Natural killer cell (primary cell): Measurements from ENCODE around the gene COX7A1. TPM values are rescaled to one million over a fixed set of nuclear protein-coding genes. Genes with fewer than 3 reads are reported as not detected.

Experiments used
- ATAC-seq, 3 donors: fragments of 150-1000 bp in 2 of 3; fragments of 200-7000 bp in 1 of 3; cut with Tn5 transposase; 1 replicate in 1 of 3; 2 replicates in 2 of 3; pipeline ENCODE4 v1.10.0; 2021; ENCODE audit warnings: mild to moderate bottlenecking in 2 of 3, moderate library complexity in 2 of 3
- DNase-seq, 2 donors: peaks; one replicate each; pipeline versions ENCODE4 v3.0.0 to v3.0.0-alpha.2; 2013 to 2021; ENCODE audit warnings: mixed read lengths in 1 of 2
- H3K27ac ChIP-seq: one replicate; pipeline ENCODE4 v1.5.1; 2013; ENCODE audit warnings: mild to moderate bottlenecking, low read length
- H3K27me3 ChIP-seq: one replicate; pipeline ENCODE4 v1.6.1; 2013; ENCODE audit warnings: low read length; ENCODE audit not compliant: control insufficient read depth, insufficient read depth
- H3K36me3 ChIP-seq: one replicate; pipeline ENCODE4 v1.6.1; 2013; ENCODE audit warnings: low read length; ENCODE audit not compliant: control insufficient read depth, insufficient read depth
- H3K4me1 ChIP-seq: one replicate; pipeline ENCODE4 v1.6.1; 2013; ENCODE audit warnings: low read length; ENCODE audit not compliant: control insufficient read depth, insufficient read depth
- H3K4me3 ChIP-seq: one replicate; pipeline ENCODE4 v1.5.1; 2013; ENCODE audit warnings: low read length
- H3K9me3 ChIP-seq: one replicate; pipeline ENCODE4 v1.6.1; 2013; ENCODE audit warnings: low read length; ENCODE audit not compliant: control insufficient read depth, insufficient read depth
- H3K27ac Mint-ChIP-seq, 2 donors: one replicate each; pipeline ENCODE4 v1.8.0; 2022; ENCODE audit warnings: mild to moderate bottlenecking in 2 of 2, mixed read lengths in 2 of 2, moderate library complexity in 1 of 2
- H3K27me3 Mint-ChIP-seq, 2 donors: one replicate each; pipeline ENCODE4 v1.8.0; 2022; ENCODE audit warnings: low read depth in 2 of 2, mixed read lengths in 2 of 2
- H3K36me3 Mint-ChIP-seq: one replicate; pipeline ENCODE4 v1.8.0; 2022; ENCODE audit warnings: mixed read lengths
- H3K4me1 Mint-ChIP-seq, 2 donors: one replicate each; pipeline ENCODE4 v1.8.0; 2022; ENCODE audit warnings: mixed read lengths in 2 of 2
- H3K4me3 Mint-ChIP-seq: one replicate; pipeline ENCODE4 v1.8.0; 2022; ENCODE audit warnings: mild to moderate bottlenecking, moderate library complexity, mixed read lengths
- H3K9me3 Mint-ChIP-seq, 2 donors: one replicate each; pipeline ENCODE4 v1.8.0; 2022; ENCODE audit warnings: mixed read lengths in 2 of 2
- CTCF ChIP-seq: fragments of 200-600 bp; IDR thresholded peaks from one replicate; pipeline ENCODE4 v1.8.0; 2022; ENCODE audit warnings: antibody characterized with exemption
- whole genome bisulfite sequencing: methylation state at CpG from one replicate; pipeline ENCODE4 v1.1.7; 2013; ENCODE audit warnings: missing lambda C conversion rate; ENCODE audit not compliant: insufficient coverage; 5-methylcytosine and 5-hydroxymethylcytosine counted together
- intact Hi-C: fragments of 100-400 bp; cut with micrococcal nuclease; formaldehyde crosslinking; loops from one replicate; pipeline ENCODE4 v1.14.2; 2022
- total RNA-seq, 4 donors: library from RNA; stranded (reverse); fragments of 120-200 nt in 1 of 4; gene quantifications; one replicate each; pipeline versions ENCODE4 v1.2.3 to v1.2.4, GENCODE V29; 2013 to 2022

COX7A1 gene
- total RNA-seq, 3 donors from 2014 or later (not counting 1 experiment from before 2014, with no cell fraction given) = not detected

- WGBS = 97% methylated on average over 5 of the region's 6 CpGs
- Histone ChIP-seq H3K9me3 (no peaks in the 10 kb centered on the region), H3K4me1 (peaks cover 13% of the 10 kb centered on the region), H3K36me3 (peaks cover 60% of the 10 kb centered on the region), H3K27me3 (no peaks in the 10 kb centered on the region), H3K4me3 (no peak overlapping the region), H3K27ac (no peak overlapping the region)
- TF ChIP-seq CTCF = no peak
- no peaks in the 10 kb centered on the region for H3K27me3 Mint-ChIP-seq
- peaks cover 17 to 34% of the 10 kb centered on the region in 2 donors for H3K4me1 Mint-ChIP-seq
- no peak overlapping the region for H3K4me3 Mint-ChIP-seq
- ATAC-seq = no peak
- DNase-seq = no peak
- H3K9me3 Mint-ChIP-seq = no peaks in the 10 kb centered on the region
- no peak overlapping the region for H3K27ac Mint-ChIP-seq
- peaks cover 6% of the 10 kb centered on the region for H3K36me3 Mint-ChIP-seq
- intact Hi-C loops = no loop called here
Measured at GRCh38 chr19:36144624-36145023, 7.6 kb downstream of the COX7A1 start.

- WGBS = 93% methylated on average over 9 of the region's 9 CpGs
- ATAC-seq (no peak), DNase-seq (no peak)
- H3K9me3 Mint-ChIP-seq = no peaks in the 10 kb centered on the region
- no peak for TF ChIP-seq CTCF
- H3K36me3 ChIP-seq = peaks cover 44% of the 10 kb centered on the region
- peaks cover 17 to 28% of the 10 kb centered on the region in 2 donors for H3K4me1 Mint-ChIP-seq
- peaks cover 6% of the 10 kb centered on the region for H3K36me3 Mint-ChIP-seq
- H3K27ac ChIP-seq = no peak overlapping the region
- intact Hi-C loops = no loop called here
- no peak overlapping the region for H3K4me3 ChIP-seq
- H3K27me3 ChIP-seq = no peaks in the 10 kb centered on the region
- H3K27me3 Mint-ChIP-seq = no peaks in the 10 kb centered on the region
- H3K4me1 ChIP-seq = peaks cover 19% of the 10 kb centered on the region
- H3K27ac Mint-ChIP-seq = peak overlapping the region; percentile 14 to 88
- no peaks in the 10 kb centered on the region for H3K9me3 ChIP-seq
- H3K4me3 Mint-ChIP-seq = peak overlapping the region; percentile 31
Measured at GRCh38 chr19:36142496-36142895, 9.8 kb downstream of the COX7A1 start.

- Mint-ChIP-seq H3K36me3 (peaks cover 6% of the 10 kb centered on the region), H3K4me3 (peak overlapping the region; percentile 96)
- TF ChIP-seq CTCF = no peak
Measured at GRCh38 chr19:36142046-36142445, 10.2 kb downstream of the COX7A1 start.

More at GRCh38 chr19:36142046-36142445, 10.2 kb downstream of the COX7A1 start:
- Mint-ChIP-seq H3K9me3 (no peaks in the 10 kb centered on the region), H3K4me1 (peaks cover 17 to 28% of the 10 kb centered on the region in 2 donors), H3K27me3 (no peaks in the 10 kb centered on the region), H3K27ac (peak overlapping the region; percentile 88 to 90)
- ATAC-seq (no peak), DNase-seq (no peak)
- Histone ChIP-seq H3K27me3 (no peaks in the 10 kb centered on the region), H3K36me3 (peaks cover 41% of the 10 kb centered on the region), H3K4me1 (peaks cover 19% of the 10 kb centered on the region), H3K9me3 (no peaks in the 10 kb centered on the region), H3K27ac (no peak overlapping the region), H3K4me3 (no peak overlapping the region)
- intact Hi-C loops = no loop called here
- WGBS = 96% methylated on average over 14 of the region's 14 CpGs
